ENCODE data around the gene RPL13A. TPM values are rescaled to one million over a fixed set of nuclear protein-coding genes. Genes with fewer than 3 reads are reported as not detected.

RPL13A gene
- total and polyA plus RNA-seq, 9 of the 15 experiments (the other 6 are each of a cell fraction or from before 2014, with no cell fraction given), result 1,744 to 5,482 (median 2,949) TPM

DNA sequence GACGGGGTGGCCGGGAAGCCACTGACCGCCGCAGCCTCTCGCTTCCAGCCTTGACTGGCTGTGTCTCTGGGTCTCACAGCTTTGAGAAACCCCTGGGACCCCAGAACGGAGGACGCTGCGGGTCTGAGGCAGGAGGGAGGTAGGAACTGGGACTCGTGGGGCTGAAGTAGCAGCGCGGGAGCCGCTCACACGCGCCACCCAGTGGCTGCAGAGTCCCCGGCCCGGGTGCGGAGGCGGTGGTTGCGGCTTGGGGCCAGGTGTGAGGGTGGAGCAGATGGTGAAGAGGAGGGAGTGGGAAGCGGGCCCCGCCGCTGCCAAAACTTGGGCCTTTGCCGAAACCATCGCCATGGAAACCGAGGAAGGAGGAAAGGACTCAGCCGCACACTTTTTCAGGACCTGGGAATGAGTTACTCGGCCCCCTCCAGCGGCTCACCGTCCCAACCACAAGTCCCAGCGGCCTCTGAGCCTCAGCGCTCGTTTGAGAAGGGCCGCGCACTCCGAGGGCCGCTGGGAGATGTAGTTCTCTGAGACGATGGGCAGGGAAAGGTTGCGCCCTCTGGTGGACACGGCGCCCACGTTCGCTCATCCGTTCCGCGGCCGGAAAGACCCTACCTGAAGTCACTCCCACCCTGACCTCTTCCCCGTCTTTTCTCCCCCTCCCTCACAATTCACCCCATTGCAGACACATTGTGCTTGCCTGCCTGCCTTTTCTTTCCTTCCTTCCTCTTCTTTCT lies 43.9 kb upstream of the RPL13A start (continued):
- TF ChIP-seq, protein P1, sequence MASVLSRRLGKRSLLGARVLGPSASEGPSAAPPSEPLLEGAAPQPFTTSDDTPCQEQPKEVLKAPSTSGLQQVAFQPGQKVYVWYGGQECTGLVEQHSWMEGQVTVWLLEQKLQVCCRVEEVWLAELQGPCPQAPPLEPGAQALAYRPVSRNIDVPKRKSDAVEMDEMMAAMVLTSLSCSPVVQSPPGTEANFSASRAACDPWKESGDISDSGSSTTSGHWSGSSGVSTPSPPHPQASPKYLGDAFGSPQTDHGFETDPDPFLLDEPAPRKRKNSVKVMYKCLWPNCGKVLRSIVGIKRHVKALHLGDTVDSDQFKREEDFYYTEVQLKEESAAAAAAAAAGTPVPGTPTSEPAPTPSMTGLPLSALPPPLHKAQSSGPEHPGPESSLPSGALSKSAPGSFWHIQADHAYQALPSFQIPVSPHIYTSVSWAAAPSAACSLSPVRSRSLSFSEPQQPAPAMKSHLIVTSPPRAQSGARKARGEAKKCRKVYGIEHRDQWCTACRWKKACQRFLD (CRISPR knock-in tag; IDR thresholded peaks at IDR 0.05), result peak; percentile 88
- peak; percentile 96 for TF ChIP-seq ZNF644 (tag; IDR thresholded peaks at IDR 0.05; ENCODE audit: low read depth)
- TF ChIP-seq ZNF586 (CRISPR knock-in tag; conservative IDR thresholded peaks at IDR 0.05), result no peak
- TF ChIP-seq SP2 (IDR thresholded peaks at IDR 0.05; ENCODE audit: extremely low read depth, low read depth, low read length, poor library complexity, severe bottlenecking), result no peak
- TF ChIP-seq RHOXF2B (CRISPR knock-in tag; conservative IDR thresholded peaks at IDR 0.05), result no peak
- TF ChIP-seq NBN (IDR thresholded peaks at IDR 0.05; ENCODE audit: low read depth), result peak; percentile 47; the same call in 1 of the 2 replicates
- TF ChIP-seq PCBP1 (IDR thresholded peaks at IDR 0.05; ENCODE audit: low read depth, low read length, poor library complexity, severe bottlenecking), result no peak
- TF ChIP-seq TRIM28 (IDR thresholded peaks at IDR 0.05), result peak; percentile 37; the same call in 1 of the 2 replicates
- TF ChIP-seq CREM (IDR thresholded peaks at IDR 0.05; ENCODE audit: low read depth), result peak; percentile 89
- TF ChIP-seq, protein P2, sequence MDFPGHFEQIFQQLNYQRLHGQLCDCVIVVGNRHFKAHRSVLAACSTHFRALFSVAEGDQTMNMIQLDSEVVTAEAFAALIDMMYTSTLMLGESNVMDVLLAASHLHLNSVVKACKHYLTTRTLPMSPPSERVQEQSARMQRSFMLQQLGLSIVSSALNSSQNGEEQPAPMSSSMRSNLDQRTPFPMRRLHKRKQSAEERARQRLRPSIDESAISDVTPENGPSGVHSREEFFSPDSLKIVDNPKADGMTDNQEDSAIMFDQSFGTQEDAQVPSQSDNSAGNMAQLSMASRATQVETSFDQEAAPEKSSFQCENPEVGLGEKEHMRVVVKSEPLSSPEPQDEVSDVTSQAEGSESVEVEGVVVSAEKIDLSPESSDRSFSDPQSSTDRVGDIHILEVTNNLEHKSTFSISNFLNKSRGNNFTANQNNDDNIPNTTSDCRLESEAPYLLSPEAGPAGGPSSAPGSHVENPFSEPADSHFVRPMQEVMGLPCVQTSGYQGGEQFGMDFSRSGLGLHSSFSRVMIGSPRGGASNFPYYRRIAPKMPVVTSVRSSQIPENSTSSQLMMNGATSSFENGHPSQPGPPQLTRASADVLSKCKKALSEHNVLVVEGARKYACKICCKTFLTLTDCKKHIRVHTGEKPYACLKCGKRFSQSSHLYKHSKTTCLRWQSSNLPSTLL (IDR thresholded peaks at IDR 0.05), result no peak
- TF ChIP-seq TGIF2 (CRISPR knock-in tag; IDR thresholded peaks at IDR 0.05), result 0 out of 2 replicates have a peak, but pooled peaks have one; percentile 38
- TF ChIP-seq, protein P3, sequence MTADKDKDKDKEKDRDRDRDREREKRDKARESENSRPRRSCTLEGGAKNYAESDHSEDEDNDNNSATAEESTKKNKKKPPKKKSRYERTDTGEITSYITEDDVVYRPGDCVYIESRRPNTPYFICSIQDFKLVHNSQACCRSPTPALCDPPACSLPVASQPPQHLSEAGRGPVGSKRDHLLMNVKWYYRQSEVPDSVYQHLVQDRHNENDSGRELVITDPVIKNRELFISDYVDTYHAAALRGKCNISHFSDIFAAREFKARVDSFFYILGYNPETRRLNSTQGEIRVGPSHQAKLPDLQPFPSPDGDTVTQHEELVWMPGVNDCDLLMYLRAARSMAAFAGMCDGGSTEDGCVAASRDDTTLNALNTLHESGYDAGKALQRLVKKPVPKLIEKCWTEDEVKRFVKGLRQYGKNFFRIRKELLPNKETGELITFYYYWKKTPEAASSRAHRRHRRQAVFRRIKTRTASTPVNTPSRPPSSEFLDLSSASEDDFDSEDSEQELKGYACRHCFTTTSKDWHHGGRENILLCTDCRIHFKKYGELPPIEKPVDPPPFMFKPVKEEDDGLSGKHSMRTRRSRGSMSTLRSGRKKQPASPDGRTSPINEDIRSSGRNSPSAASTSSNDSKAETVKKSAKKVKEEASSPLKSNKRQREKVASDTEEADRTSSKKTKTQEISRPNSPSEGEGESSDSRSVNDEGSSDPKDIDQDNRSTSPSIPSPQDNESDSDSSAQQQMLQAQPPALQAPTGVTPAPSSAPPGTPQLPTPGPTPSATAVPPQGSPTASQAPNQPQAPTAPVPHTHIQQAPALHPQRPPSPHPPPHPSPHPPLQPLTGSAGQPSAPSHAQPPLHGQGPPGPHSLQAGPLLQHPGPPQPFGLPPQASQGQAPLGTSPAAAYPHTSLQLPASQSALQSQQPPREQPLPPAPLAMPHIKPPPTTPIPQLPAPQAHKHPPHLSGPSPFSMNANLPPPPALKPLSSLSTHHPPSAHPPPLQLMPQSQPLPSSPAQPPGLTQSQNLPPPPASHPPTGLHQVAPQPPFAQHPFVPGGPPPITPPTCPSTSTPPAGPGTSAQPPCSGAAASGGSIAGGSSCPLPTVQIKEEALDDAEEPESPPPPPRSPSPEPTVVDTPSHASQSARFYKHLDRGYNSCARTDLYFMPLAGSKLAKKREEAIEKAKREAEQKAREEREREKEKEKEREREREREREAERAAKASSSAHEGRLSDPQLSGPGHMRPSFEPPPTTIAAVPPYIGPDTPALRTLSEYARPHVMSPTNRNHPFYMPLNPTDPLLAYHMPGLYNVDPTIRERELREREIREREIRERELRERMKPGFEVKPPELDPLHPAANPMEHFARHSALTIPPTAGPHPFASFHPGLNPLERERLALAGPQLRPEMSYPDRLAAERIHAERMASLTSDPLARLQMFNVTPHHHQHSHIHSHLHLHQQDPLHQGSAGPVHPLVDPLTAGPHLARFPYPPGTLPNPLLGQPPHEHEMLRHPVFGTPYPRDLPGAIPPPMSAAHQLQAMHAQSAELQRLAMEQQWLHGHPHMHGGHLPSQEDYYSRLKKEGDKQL (CRISPR knock-in tag; IDR thresholded peaks at IDR 0.05; ENCODE audit: borderline replicate concordance), result peak; percentile 81; the same call in 1 of the 2 replicates
- no peak for TF ChIP-seq RFX7 (CRISPR knock-in tag; IDR thresholded peaks at IDR 0.05)
- no peak for TF ChIP-seq CHD2 (IDR thresholded peaks at IDR 0.05; ENCODE audit: low read depth, low read length)
- TF ChIP-seq ZNF124 (CRISPR knock-in tag; IDR thresholded peaks at IDR 0.05), result no peak
- TF ChIP-seq NFE2L1 (tag; IDR thresholded peaks at IDR 0.05; ENCODE audit: borderline replicate concordance, low read depth), result no peak
- no peak for TF ChIP-seq TFAM (CRISPR knock-in tag; conservative IDR thresholded peaks at IDR 0.05)
- peak; percentile 94 for TF ChIP-seq XRCC5 (IDR thresholded peaks at IDR 0.05; ENCODE audit: low read depth, low read length)
- TF ChIP-seq, protein P4, sequence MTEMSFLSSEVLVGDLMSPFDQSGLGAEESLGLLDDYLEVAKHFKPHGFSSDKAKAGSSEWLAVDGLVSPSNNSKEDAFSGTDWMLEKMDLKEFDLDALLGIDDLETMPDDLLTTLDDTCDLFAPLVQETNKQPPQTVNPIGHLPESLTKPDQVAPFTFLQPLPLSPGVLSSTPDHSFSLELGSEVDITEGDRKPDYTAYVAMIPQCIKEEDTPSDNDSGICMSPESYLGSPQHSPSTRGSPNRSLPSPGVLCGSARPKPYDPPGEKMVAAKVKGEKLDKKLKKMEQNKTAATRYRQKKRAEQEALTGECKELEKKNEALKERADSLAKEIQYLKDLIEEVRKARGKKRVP (CRISPR knock-in tag; IDR thresholded peaks at IDR 0.05), result no peak
